ENCODE measurements around the gene PLPPR5. TPM values are rescaled to one million over a fixed set of nuclear protein-coding genes. Genes with fewer than 3 reads are reported as not detected.

PLPPR5 gene
- total RNA-seq, 1 experiment from 2014 or later = 0.02 TPM

DNA sequence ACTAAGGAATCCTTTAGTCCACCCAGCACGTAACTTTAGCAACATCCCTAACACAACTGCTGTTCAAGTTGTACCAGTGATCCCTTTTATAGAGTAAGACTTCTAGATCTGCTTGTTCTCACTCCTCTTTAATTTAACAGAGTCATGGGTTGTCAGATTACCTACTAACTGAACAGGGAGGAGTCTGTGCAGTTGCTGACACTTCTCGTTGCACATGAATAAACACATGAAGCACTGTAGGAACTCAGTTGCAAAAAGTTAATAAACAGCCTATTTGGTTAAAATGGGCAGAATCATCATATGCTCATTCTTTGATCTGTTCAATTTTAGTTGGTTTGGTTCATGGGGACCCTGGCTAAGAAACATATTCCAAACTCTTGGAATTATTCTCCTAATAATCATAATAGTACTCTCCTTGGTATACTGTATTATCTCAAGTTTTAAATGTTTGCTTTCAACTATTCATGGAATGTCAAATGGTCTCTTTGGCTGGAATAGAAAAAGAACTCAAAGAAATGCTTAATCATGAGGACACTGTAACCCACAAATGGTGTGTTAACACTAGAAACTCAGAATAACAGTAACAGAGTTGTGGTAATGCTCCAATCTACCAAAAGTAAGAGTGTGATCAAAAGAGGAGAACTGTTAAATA, 15.6 kb downstream of the PLPPR5 start:
- H3K36me3 ChIP-seq = no peaks in the 10 kb centered on the region
- no peaks in the 10 kb centered on the region for H3K27me3 ChIP-seq
- no peak overlapping the region for H3K4me3 ChIP-seq
- H3K9me3 ChIP-seq (replicated peaks) = no peaks in the 10 kb centered on the region
- DNase-seq = no peak
- peaks cover 4% of the 10 kb centered on the region for H3K4me1 ChIP-seq
- no peak overlapping the region for H3K27ac ChIP-seq

DNA sequence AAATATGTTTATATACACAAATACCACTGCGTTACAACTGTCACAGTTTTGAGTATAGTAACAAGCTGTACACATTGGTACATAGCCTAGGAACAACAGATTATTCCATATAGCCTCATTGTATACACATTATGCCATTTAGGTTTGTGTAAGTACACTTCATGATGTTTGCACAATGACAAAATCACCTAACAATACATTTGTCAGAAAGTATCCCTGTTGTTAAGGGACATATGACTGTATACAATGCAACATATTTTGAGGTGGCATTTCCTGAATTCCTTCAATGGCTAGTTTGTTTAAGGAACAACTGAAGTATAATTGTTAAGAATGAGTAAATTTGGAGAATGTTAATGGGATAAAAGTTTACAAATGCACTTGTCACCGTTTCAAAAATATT, 19.0 kb downstream of the PLPPR5 start:
- H3K4me1 ChIP-seq = no peaks in the 10 kb centered on the region
- no peak overlapping the region for H3K4me3 ChIP-seq
- no peaks in the 10 kb centered on the region for H3K27me3 ChIP-seq
- H3K36me3 ChIP-seq = no peaks in the 10 kb centered on the region
- no peaks in the 10 kb centered on the region for H3K9me3 ChIP-seq (replicated peaks)
- no peak for DNase-seq
- no peak overlapping the region for H3K27ac ChIP-seq

DNA sequence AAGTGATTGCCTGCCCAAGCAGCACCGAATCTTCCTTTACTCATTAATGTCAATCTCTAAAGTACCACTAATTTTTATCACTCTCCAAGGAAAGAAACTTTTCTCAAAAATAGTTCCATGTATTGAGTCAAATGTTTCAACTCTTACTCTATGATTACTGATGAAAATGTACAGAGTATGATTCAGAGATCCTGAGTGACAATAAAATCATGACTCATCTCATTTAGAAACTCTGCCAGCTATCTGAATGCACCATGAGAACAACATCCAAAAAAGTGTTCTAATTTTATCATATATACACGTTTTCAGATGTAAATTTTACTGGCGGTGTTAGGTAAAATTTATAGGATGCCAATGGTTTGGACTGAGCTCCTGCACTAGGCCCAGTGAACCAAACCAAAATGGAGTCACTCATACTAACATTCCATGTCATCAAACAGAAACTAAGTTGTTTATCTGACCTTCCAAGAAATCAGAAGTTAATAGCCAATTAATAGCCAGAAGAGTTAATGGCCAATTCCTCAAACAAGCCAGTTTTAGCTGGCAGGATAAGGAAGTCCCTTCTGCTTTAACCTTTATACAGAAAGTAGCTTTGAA, 22.6 kb downstream of the PLPPR5 start:
- DNase-seq = no peak
- Histone ChIP-seq H3K9me3 (replicated peaks) (no peaks in the 10 kb centered on the region), H3K4me3 (no peak overlapping the region), H3K27me3 (no peaks in the 10 kb centered on the region), H3K27ac (no peak overlapping the region), H3K4me1 (no peaks in the 10 kb centered on the region), H3K36me3 (no peaks in the 10 kb centered on the region)

DNA sequence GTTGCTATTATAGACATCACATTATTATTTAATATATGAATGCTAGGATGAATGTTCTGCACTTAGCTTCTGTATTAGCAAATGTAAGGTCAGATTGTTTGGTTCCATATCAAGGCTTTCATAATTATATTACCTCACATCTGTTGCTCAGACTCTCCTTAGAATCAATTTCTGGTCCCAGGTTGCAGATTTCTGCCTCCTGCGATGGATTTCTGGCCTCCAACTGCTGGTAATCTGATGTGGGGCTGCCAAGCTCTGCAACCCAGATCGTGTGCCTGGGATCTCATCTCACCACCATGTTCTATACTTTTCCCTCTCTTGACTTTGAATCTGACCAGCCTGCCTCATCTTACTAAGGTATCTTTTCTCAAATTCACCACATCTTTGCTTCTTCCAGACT, 25.2 kb downstream of the PLPPR5 start:
- DNase-seq = no peak
- Histone ChIP-seq H3K9me3 (replicated peaks) (no peaks in the 10 kb centered on the region), H3K4me3 (no peak overlapping the region), H3K27ac (no peak overlapping the region), H3K27me3 (no peaks in the 10 kb centered on the region), H3K36me3 (no peaks in the 10 kb centered on the region), H3K4me1 (no peaks in the 10 kb centered on the region)

DNA sequence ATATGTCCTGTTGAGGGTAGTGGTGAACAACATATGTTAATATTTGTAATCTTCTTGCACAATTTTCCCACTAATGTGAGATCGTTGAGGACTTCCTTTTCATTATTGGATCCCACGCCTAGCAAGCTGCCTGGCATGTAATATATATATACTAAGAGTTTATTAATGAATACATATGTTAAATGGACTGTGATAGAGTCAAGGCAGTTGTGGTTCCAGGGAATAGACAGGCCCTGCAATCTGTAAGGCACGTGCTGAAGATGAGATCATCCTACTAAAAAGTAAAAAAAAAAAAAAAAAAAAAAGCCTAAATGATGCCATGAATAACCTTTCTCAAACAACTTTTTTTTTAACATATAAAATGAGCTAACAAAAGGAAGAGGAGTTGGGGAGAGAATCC, 28.9 kb downstream of the PLPPR5 start:
- no peak overlapping the region for H3K4me3 ChIP-seq
- H3K9me3 ChIP-seq (replicated peaks) = no peaks in the 10 kb centered on the region
- H3K27me3 ChIP-seq = no peaks in the 10 kb centered on the region
- DNase-seq = no peak
- no peak overlapping the region for H3K27ac ChIP-seq
- H3K36me3 ChIP-seq = no peaks in the 10 kb centered on the region
- no peaks in the 10 kb centered on the region for H3K4me1 ChIP-seq

DNA sequence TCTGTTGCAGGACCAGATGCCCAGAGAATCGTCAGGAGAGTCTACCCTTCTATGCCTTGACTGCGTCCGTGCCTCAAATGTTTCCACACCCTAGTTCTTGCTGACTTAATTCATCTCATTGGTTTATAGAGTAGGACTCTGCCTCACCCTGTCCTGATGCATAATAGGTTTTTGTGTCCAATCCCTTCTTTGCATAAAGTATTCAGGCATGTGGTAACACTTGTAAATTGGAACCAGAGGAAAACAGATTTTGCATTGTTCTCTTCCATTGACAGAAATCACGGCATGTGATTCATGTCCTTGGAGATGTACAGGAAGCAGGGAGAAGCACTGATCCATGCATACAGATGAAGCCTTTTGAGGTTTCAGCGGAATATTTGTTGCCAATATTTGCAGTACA, 29.5 kb downstream of the PLPPR5 start:
- Histone ChIP-seq H3K27ac (no peak overlapping the region), H3K4me3 (no peak overlapping the region), H3K27me3 (no peaks in the 10 kb centered on the region), H3K9me3 (replicated peaks) (no peaks in the 10 kb centered on the region), H3K4me1 (no peaks in the 10 kb centered on the region), H3K36me3 (no peaks in the 10 kb centered on the region)
- no peak for DNase-seq

DNA sequence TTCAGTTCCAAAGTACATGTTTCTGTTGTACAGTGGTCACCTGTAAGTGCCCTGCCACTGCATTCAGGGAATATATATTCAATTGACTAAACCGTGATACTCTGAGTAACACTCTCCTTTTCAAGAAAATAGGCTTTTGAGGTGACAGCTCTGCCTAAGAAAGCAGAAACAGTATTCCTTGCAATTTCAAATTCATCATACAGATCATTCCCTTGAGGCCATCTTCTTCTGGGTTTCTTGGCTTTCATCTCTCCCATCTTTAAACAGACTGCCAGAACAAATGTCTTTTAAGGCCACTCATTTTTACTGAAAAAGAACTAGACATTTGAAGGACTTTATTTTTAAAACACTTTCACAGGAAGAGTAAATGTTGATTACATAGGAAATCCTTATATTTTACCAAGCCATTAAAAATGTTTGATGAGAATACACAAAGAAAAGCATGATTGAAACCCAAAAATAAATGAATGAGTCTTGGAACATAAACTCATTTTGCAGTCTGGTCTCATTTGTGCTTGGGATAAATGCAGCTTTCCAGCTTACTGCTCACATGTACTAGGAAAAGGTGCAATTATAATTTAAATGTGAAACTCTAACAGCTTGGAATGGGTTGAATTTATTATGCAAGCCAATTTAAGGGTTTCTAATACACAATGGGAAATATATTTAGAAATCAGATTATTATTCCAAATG, 34.7 kb downstream of the PLPPR5 start:
- no peak for DNase-seq

DNA sequence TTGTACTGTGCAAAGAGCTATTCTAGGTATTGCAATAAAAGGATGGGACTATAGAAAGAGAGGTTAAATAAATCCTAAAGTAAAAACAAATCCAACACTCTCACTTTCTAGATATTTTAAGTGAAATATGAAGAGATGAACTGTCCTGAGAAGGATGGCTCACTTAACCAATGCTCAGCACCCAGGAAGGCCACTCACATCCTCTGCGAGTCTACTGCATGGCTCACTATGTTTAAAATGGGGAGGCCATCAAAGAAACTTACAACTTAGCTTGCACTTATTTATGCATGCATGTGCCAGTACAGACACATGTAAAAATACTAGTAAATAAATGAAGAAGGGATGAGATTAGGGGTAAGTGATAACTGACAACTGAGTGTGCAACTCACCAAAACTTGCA, 37.5 kb downstream of the PLPPR5 start:
- H3K4me1 ChIP-seq = no peaks in the 10 kb centered on the region
- no peaks in the 10 kb centered on the region for H3K36me3 ChIP-seq
- no peak overlapping the region for H3K27ac ChIP-seq
- H3K9me3 ChIP-seq (replicated peaks) = no peaks in the 10 kb centered on the region
- DNase-seq = no peak
- H3K27me3 ChIP-seq = no peaks in the 10 kb centered on the region
- H3K4me3 ChIP-seq = no peak overlapping the region

More for the DNA sequence above, 34.7 kb downstream of the PLPPR5 start:
- H3K4me1 ChIP-seq = no peaks in the 10 kb centered on the region
- no peak overlapping the region for H3K4me3 ChIP-seq
- H3K36me3 ChIP-seq = no peaks in the 10 kb centered on the region
- no peaks in the 10 kb centered on the region for H3K9me3 ChIP-seq (replicated peaks)
- no peak overlapping the region for H3K27ac ChIP-seq
- no peaks in the 10 kb centered on the region for H3K27me3 ChIP-seq

DNA sequence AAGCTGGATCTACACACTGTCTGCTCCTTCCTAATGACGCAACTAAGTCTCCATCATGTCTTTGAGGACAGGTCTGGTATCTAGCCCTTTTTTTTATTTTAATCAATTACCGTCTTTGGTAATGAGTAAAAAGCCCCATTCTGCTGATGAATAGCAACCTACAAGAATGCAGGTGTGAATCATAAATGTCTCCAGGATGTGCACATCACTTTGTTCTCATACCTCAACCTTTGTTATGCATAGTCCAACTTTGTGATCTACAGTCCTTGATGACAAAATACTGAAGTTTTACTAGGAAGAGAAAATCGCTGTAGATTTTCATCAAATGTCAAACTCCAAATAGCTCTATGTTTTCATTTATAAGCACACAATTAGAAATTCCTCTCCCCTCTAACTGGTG, 39.3 kb downstream of the PLPPR5 start:
- no peaks in the 10 kb centered on the region for H3K36me3 ChIP-seq
- no peaks in the 10 kb centered on the region for H3K4me1 ChIP-seq
- H3K9me3 ChIP-seq (replicated peaks) = no peaks in the 10 kb centered on the region
- H3K27me3 ChIP-seq = no peaks in the 10 kb centered on the region
- no peak for DNase-seq
- no peak overlapping the region for H3K4me3 ChIP-seq
- H3K27ac ChIP-seq = no peak overlapping the region

DNA sequence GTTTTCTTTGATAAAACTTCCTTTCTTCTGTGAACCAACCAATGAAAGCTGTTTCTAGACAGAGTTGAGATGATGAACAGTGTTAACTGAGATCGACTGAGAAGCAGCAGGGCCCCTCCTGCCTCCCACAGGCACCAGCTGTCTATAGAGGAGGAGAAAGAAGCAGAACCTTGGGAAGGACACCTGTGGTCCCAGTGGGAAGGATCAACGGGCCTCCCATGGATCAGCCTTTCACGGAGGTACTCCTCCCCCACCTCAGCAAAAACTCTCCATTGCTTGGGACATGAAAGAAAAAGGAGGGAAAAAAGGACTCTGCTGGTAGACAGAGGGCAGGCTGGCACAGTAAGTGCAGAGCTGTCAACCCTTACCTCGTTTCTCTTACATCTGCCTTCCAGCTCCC, 40.5 kb downstream of the PLPPR5 start:
- H3K4me1 ChIP-seq = no peaks in the 10 kb centered on the region
- no peaks in the 10 kb centered on the region for H3K36me3 ChIP-seq
- H3K27me3 ChIP-seq = no peaks in the 10 kb centered on the region
- H3K27ac ChIP-seq = no peak overlapping the region
- no peak overlapping the region for H3K4me3 ChIP-seq
- DNase-seq = peak in 1 of 2 experiments; percentile 5
- H3K9me3 ChIP-seq (replicated peaks) = no peaks in the 10 kb centered on the region

DNA sequence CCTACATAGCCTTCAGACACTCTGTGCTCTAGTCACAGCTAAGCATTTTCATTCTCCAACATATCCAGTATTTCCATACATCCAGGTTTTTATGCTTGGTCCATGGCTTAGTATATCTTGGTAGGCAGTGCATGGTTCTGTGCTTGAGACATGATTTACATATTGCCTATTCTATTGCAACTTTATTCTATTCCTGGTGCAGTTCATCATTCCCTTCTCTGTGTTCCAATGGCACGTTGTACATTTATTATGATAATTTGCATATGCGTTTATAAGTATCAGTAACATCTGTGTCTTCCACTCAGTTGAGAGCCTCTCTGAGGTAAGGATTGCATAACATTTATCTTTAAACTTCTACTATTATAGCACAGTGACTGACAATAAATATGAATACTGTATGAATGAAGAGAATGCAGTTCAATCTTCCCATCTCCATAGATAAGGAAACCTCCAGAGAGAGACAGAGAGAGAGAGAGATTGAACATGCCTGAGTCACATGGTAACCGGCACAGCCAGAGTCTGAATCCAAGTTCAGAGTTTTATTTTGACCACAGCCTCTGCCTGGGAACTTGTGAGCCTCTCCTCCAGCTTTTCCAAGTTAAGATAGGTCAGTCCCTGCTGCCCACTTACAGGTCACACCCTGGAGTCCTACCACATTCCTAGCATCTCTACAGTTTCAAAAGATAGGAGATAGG, 41.5 kb downstream of the PLPPR5 start:
- H3K4me1 ChIP-seq = no peaks in the 10 kb centered on the region
- H3K36me3 ChIP-seq = no peaks in the 10 kb centered on the region
- DNase-seq = no peak
- H3K27me3 ChIP-seq = no peaks in the 10 kb centered on the region
- no peak overlapping the region for H3K27ac ChIP-seq
- H3K9me3 ChIP-seq (replicated peaks) = no peaks in the 10 kb centered on the region
- H3K4me3 ChIP-seq = no peak overlapping the region

DNA sequence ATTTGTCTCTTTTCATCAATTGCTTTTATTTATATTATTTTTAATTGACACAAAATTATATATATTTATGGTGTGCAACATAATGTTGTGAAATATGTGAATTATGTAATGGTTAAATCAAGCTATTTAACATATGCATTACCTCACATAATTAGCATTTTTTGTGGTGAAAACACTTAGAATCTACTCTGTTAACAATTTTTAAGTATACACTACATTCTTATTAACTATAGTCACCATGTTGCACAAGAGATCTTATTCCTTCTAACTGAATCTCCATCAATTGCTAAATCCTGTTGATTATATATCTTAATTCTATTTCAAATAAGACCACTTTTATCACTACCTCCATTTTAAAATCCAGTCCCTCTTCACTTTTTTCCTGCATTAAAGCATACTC, 42.5 kb downstream of the PLPPR5 start:
- DNase-seq = no peak

DNA sequence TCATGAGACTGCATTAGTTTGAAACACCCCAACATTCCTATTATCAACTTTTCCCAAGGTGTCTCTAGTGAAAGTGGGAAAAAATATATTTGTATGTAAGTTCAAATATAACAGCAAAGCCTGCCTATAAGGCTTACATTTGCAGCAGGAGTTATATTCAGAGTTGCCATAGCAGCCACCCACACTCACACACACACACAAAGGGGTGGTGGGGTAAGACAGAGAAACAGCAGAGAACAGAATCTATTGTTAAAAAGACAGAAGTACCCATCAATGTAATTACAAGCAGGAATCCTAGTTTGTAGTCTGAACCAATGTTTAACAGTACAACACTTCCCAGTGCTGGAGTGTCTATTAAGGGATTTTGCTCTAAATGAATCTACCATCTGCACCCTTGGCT, 55.0 kb downstream of the PLPPR5 start:
- Histone ChIP-seq H3K4me1 (no peaks in the 10 kb centered on the region), H3K4me3 (no peak overlapping the region), H3K27me3 (no peaks in the 10 kb centered on the region), H3K36me3 (no peaks in the 10 kb centered on the region), H3K27ac (no peak overlapping the region), H3K9me3 (replicated peaks) (no peaks in the 10 kb centered on the region)
- no peak for DNase-seq

More for the DNA sequence above, 42.5 kb downstream of the PLPPR5 start:
- Histone ChIP-seq H3K27ac (no peak overlapping the region), H3K9me3 (replicated peaks) (no peaks in the 10 kb centered on the region), H3K36me3 (no peaks in the 10 kb centered on the region), H3K4me1 (no peaks in the 10 kb centered on the region), H3K4me3 (no peak overlapping the region), H3K27me3 (no peaks in the 10 kb centered on the region)

DNA sequence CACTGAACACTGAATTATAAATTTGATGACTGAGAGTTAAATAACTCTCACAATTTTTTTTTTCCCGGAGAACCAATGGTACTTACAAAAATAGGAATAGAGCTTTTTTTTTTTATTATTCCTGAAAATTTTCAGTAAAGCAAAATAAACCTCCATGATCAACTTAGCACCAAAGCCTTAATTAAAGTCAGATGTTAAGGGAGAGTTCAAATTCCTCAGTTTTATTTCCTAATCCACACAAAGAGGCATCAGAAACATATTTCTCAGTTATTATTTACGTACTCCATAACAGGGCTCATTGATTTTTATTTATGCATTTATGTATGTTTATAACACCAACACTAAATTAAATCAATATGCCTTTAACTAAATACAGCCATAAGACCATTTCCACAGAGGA, 55.5 kb downstream of the PLPPR5 start:
- no peaks in the 10 kb centered on the region for H3K27me3 ChIP-seq
- H3K4me1 ChIP-seq = no peaks in the 10 kb centered on the region
- no peak overlapping the region for H3K4me3 ChIP-seq
- no peaks in the 10 kb centered on the region for H3K36me3 ChIP-seq
- H3K27ac ChIP-seq = no peak overlapping the region
- no peak for DNase-seq
- no peaks in the 10 kb centered on the region for H3K9me3 ChIP-seq (replicated peaks)

DNA sequence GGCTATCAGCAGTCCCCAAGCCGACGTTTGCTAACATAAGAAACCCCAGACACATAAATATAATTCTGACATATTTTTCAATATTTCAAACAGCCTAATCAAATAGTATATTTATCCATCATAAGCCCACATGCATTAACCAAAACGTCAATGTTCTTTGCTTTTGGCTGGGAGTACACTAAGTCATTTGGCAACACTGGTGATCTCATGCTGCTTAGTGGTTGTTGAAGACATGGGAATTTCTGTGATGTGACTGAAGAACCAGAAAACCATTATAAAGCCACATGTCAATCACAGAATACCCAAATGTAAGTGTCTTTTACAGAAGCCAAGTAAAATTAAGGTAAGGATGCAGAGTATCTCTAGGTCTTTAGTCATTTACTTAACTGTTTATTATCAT, 57.6 kb downstream of the PLPPR5 start:
- H3K36me3 ChIP-seq = no peaks in the 10 kb centered on the region
- no peaks in the 10 kb centered on the region for H3K27me3 ChIP-seq
- no peak overlapping the region for H3K4me3 ChIP-seq
- no peaks in the 10 kb centered on the region for H3K4me1 ChIP-seq
- no peak overlapping the region for H3K27ac ChIP-seq
- no peak for DNase-seq
- no peaks in the 10 kb centered on the region for H3K9me3 ChIP-seq (replicated peaks)
